Central memory CD8-positive, alpha-beta T cell (primary cell): Measurements from ENCODE around the gene NR2E1.

Experiments used
- ATAC-seq: fragments of 150-1000 bp; cut with Tn5 transposase; replicated peaks from 2 replicates; pipeline ENCODE4 v1.10.0; 2022; ENCODE audit warnings: mild to moderate bottlenecking, moderate FRiP score, moderate number of reproducible peaks; ENCODE audit not compliant: poor library complexity, severe bottlenecking; ENCODE audit errors: extremely low read depth
- DNase-seq, 2 donors: peaks; one replicate each; pipeline ENCODE4 v3.0.0; 2021; ENCODE audit warnings: low spot score in 2 of 2
- H3K27ac Mint-ChIP-seq: one replicate; pipeline ENCODE4 v1.8.0; 2022; ENCODE audit warnings: low read depth, mild to moderate bottlenecking, moderate library complexity, mixed read lengths
- H3K27me3 Mint-ChIP-seq: one replicate; pipeline ENCODE4 v1.8.0; 2022; ENCODE audit warnings: mixed read lengths
- H3K36me3 Mint-ChIP-seq: one replicate; pipeline ENCODE4 v1.8.0; 2022; ENCODE audit warnings: mild to moderate bottlenecking, moderate library complexity, mixed read lengths; ENCODE audit not compliant: insufficient read depth
- H3K4me1 Mint-ChIP-seq: one replicate; pipeline ENCODE4 v1.8.0; 2022; ENCODE audit warnings: mixed read lengths
- H3K4me3 Mint-ChIP-seq: one replicate; pipeline ENCODE4 v1.8.0; 2022; ENCODE audit warnings: mild to moderate bottlenecking, moderate library complexity, mixed read lengths
- H3K9me3 Mint-ChIP-seq: one replicate; pipeline ENCODE4 v1.8.0; 2022; ENCODE audit warnings: mixed read lengths

NR2E1 gene

GRCh38 chr6:108165714-108166663, at the start of gene NR2E1:
Gene NR2E1 (plus strand): TSS chr6:108166022. CDS start chr6:108166766, 744 bp downstream.
- Mint-ChIP-seq H3K9me3 (no peaks in the 10 kb centered on the region), H3K27ac (no peak within 1 kb of the TSS), H3K27me3 (peaks cover 95% of the 10 kb centered on the region), H3K4me3 (no peak within 1 kb of the TSS), H3K4me1 (peaks cover 26% of the 10 kb centered on the region), H3K36me3 (peaks cover 5% of the 10 kb centered on the region)
- ATAC-seq: no peak
- DNase-seq: no peak

- no peak for DNase-seq
- peaks cover 95% of the 10 kb centered on the region for H3K27me3 Mint-ChIP-seq
- no peaks in the 10 kb centered on the region for H3K9me3 Mint-ChIP-seq
- H3K4me1 Mint-ChIP-seq: peaks cover 42% of the 10 kb centered on the region
- H3K4me3 Mint-ChIP-seq: peak overlapping the region; percentile 84
- ATAC-seq: no peak
- H3K27ac Mint-ChIP-seq: no peak overlapping the region
- H3K36me3 Mint-ChIP-seq: peaks cover 3% of the 10 kb centered on the region
Observed at GRCh38 chr6:108116546-108117426, 49.0 kb upstream of the NR2E1 start.

- Mint-ChIP-seq H3K4me3 (peak overlapping the region; percentile 84), H3K4me1 (peaks cover 42% of the 10 kb centered on the region), H3K36me3 (peaks cover 3% of the 10 kb centered on the region), H3K27me3 (peaks cover 95% of the 10 kb centered on the region), H3K27ac (no peak overlapping the region), H3K9me3 (no peaks in the 10 kb centered on the region)
- ATAC-seq (peak; percentile 55), DNase-seq (no peak)
Observed at GRCh38 chr6:108117427-108118358, 48.1 kb upstream of the NR2E1 start.

GRCh38 chr6:108118359-108118724, 47.5 kb upstream of the NR2E1 start:
- Mint-ChIP-seq H3K36me3 (peaks cover 3% of the 10 kb centered on the region), H3K27ac (no peak overlapping the region), H3K4me3 (peak overlapping the region; percentile 84), H3K9me3 (no peaks in the 10 kb centered on the region), H3K27me3 (peaks cover 95% of the 10 kb centered on the region), H3K4me1 (peaks cover 42% of the 10 kb centered on the region)
- ATAC-seq: peak; percentile 16
- no peak for DNase-seq

GRCh38 chr6:108118810-108119768, 46.7 kb upstream of the NR2E1 start:
- Mint-ChIP-seq H3K9me3 (no peaks in the 10 kb centered on the region), H3K27me3 (peaks cover 95% of the 10 kb centered on the region), H3K4me1 (peaks cover 42% of the 10 kb centered on the region), H3K36me3 (peaks cover 3% of the 10 kb centered on the region), H3K4me3 (peak overlapping the region; percentile 84), H3K27ac (no peak overlapping the region)
- ATAC-seq (no peak), DNase-seq (no peak)

- H3K36me3 Mint-ChIP-seq: peaks cover 3% of the 10 kb centered on the region
- H3K4me1 Mint-ChIP-seq: peaks cover 35% of the 10 kb centered on the region
- peak overlapping the region; percentile 84 for H3K4me3 Mint-ChIP-seq
Observed at GRCh38 chr6:108119769-108120141, 46.1 kb upstream of the NR2E1 start.

GRCh38 chr6:108120311-108120710, 45.5 kb upstream of the NR2E1 start:
- DNase-seq: no peak
- Mint-ChIP-seq H3K27ac (no peak overlapping the region), H3K27me3 (peaks cover 95% of the 10 kb centered on the region), H3K9me3 (no peaks in the 10 kb centered on the region), H3K4me1 (peaks cover 30% of the 10 kb centered on the region), H3K36me3 (peaks cover 3% of the 10 kb centered on the region), H3K4me3 (no peak overlapping the region)
- ATAC-seq: no peak

More at GRCh38 chr6:108119769-108120141, 46.1 kb upstream of the NR2E1 start:
- Mint-ChIP-seq H3K27me3 (peaks cover 95% of the 10 kb centered on the region), H3K27ac (no peak overlapping the region), H3K9me3 (no peaks in the 10 kb centered on the region)
- DNase-seq: no peak
- ATAC-seq: no peak

- H3K36me3 Mint-ChIP-seq: no peaks in the 10 kb centered on the region
- H3K27me3 Mint-ChIP-seq: peaks cover 95% of the 10 kb centered on the region
- H3K4me1 Mint-ChIP-seq: peaks cover 21% of the 10 kb centered on the region
Observed at GRCh38 chr6:108121612-108122011, 44.2 kb upstream of the NR2E1 start.

GRCh38 chr6:108123481-108123929, 42.3 kb upstream of the NR2E1 start:
- Mint-ChIP-seq H3K4me1 (peaks cover 10% of the 10 kb centered on the region), H3K36me3 (no peaks in the 10 kb centered on the region), H3K9me3 (no peaks in the 10 kb centered on the region), H3K4me3 (no peak overlapping the region), H3K27ac (no peak overlapping the region), H3K27me3 (peaks cover 92% of the 10 kb centered on the region)
- ATAC-seq (no peak), DNase-seq (no peak)

More at GRCh38 chr6:108121612-108122011, 44.2 kb upstream of the NR2E1 start:
- Mint-ChIP-seq H3K9me3 (no peaks in the 10 kb centered on the region), H3K27ac (no peak overlapping the region), H3K4me3 (peak overlapping the region; percentile 0)
- ATAC-seq: no peak
- DNase-seq: no peak

GRCh38 chr6:108123946-108124345, 41.9 kb upstream of the NR2E1 start:
- no peaks in the 10 kb centered on the region for H3K9me3 Mint-ChIP-seq
- peaks cover 7% of the 10 kb centered on the region for H3K4me1 Mint-ChIP-seq
- H3K27ac Mint-ChIP-seq: no peak overlapping the region
- ATAC-seq (no peak), DNase-seq (no peak)
- H3K4me3 Mint-ChIP-seq: no peak overlapping the region
- peaks cover 92% of the 10 kb centered on the region for H3K27me3 Mint-ChIP-seq
- no peaks in the 10 kb centered on the region for H3K36me3 Mint-ChIP-seq

- Mint-ChIP-seq H3K27ac (no peak overlapping the region), H3K27me3 (peaks cover 92% of the 10 kb centered on the region), H3K9me3 (no peaks in the 10 kb centered on the region), H3K4me1 (no peaks in the 10 kb centered on the region), H3K36me3 (no peaks in the 10 kb centered on the region), H3K4me3 (no peak overlapping the region)
- no peak for ATAC-seq
- DNase-seq: no peak
Observed at GRCh38 chr6:108127056-108127455, 38.8 kb upstream of the NR2E1 start.
